PC-3 (cell line): Measurements from ENCODE around the gene MRPS11.

Experiments used
- EZH2phosphoT487 ChIP-seq: fragments of 300-600 bp; sonication (generic); IDR thresholded peaks from 2 replicates; pipeline ENCODE4 v1.6.1; 2018; ENCODE audit warnings: mild to moderate bottlenecking, antibody characterized with exemption, low read length, borderline replicate concordance
- TF ChIP-seq, protein P1 (sequence below): fragments of 300-600 bp; sonication (generic); conservative IDR thresholded peaks from 2 replicates; pipeline ENCODE4 v1.5.1; 2017; ENCODE audit warnings: antibody characterized with exemption, low read depth, mild to moderate bottlenecking, low read length

DNA sequence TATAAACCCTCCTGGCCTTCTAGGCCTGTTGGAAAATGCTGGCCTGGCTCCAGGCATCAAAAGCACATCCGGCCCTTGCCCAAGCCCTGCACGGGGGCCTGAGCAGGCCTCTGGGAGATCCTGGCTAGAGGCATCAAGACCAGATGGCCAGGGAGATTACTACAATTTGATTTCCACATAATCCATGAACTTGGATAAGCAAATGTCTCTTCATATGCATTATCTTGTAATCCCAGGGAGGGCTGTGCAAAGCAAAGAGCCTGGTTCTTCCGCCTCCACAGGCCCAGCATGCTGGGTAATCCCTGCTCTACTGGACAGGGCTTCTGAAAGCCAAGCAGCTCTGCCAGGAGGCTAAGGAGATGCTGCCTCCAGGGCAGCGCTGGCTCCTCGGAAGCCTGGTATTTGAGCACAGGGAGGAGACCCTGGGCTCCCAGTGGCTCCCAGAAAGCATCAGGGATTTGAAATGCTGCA, 18.5 kb upstream of the MRPS11 start:
- TF ChIP-seq EZH2phosphoT487, result no peak
- TF ChIP-seq, protein P1, sequence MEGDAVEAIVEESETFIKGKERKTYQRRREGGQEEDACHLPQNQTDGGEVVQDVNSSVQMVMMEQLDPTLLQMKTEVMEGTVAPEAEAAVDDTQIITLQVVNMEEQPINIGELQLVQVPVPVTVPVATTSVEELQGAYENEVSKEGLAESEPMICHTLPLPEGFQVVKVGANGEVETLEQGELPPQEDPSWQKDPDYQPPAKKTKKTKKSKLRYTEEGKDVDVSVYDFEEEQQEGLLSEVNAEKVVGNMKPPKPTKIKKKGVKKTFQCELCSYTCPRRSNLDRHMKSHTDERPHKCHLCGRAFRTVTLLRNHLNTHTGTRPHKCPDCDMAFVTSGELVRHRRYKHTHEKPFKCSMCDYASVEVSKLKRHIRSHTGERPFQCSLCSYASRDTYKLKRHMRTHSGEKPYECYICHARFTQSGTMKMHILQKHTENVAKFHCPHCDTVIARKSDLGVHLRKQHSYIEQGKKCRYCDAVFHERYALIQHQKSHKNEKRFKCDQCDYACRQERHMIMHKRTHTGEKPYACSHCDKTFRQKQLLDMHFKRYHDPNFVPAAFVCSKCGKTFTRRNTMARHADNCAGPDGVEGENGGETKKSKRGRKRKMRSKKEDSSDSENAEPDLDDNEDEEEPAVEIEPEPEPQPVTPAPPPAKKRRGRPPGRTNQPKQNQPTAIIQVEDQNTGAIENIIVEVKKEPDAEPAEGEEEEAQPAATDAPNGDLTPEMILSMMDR, result no peak
